Measurements from ENCODE around the gene FBXO28.

DNA sequence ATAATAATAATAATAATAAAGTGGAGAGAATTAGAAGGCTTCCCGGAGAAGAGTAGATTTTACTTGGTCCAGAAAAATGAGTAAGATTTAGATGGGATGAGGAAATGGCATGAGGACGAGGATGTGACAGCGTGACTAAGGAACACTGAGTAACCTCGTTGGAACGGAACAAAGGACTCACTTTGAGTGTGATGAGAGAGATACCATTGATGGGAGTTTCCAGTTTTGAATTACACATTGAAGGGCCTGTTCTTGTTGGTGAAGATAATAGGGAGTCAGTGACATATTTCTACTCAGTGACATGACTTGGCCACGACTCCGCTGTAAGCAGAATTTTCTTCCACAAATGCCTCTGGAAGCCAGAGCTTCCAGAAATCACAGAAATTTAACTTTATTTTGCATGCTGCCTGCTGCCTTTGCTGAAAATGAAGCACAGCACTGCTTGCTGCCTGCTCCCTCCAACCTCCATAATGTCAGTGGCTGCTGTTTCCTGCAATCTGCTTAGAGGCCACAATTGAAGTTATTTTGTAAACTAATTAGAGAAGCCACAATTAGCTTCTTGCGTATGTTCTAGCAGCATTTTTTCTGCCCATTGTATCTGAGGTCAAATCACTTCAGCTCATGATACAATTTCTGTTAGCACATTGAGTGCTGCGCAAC lies 33.7 kb upstream of the FBXO28 start:
- TF ChIP-seq, protein P1, sequence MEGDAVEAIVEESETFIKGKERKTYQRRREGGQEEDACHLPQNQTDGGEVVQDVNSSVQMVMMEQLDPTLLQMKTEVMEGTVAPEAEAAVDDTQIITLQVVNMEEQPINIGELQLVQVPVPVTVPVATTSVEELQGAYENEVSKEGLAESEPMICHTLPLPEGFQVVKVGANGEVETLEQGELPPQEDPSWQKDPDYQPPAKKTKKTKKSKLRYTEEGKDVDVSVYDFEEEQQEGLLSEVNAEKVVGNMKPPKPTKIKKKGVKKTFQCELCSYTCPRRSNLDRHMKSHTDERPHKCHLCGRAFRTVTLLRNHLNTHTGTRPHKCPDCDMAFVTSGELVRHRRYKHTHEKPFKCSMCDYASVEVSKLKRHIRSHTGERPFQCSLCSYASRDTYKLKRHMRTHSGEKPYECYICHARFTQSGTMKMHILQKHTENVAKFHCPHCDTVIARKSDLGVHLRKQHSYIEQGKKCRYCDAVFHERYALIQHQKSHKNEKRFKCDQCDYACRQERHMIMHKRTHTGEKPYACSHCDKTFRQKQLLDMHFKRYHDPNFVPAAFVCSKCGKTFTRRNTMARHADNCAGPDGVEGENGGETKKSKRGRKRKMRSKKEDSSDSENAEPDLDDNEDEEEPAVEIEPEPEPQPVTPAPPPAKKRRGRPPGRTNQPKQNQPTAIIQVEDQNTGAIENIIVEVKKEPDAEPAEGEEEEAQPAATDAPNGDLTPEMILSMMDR (conservative IDR thresholded peaks at IDR 0.05; ENCODE audit: low read length): no peak
- TF ChIP-seq EZH2phosphoT487 (IDR thresholded peaks at IDR 0.05; ENCODE audit: borderline replicate concordance): no peak
